DND-41 (cell line): ENCODE measurements around the gene RNF130.

ENCODE experiments used
- ATAC-seq: fragments of 200-7000 bp; cut with Tn5 transposase; 3 replicates; pipeline ENCODE4 v1.9.1; 2021; ENCODE audit warnings: low read depth; ENCODE audit not compliant: insufficient read depth
- DNase-seq: peaks from one replicate; pipeline ENCODE4 v3.0.0-alpha.2; 2020
- H2AFZ ChIP-seq: 2 replicates; pipeline ENCODE4 v1.6.0; 2012; ENCODE audit warnings: low read depth, low read length
- H3K27ac ChIP-seq: 2 replicates; pipeline ENCODE4 v1.5.1; 2012; ENCODE audit warnings: low read length, inconsistent platforms
- H3K27me3 ChIP-seq: fragments of 200-600 bp; sonication (generic); 2 replicates; pipeline ENCODE4 v1.6.0; 2012; ENCODE audit warnings: low read length, mild to moderate bottlenecking, inconsistent platforms; ENCODE audit not compliant: insufficient read depth, poor library complexity
- H3K36me3 ChIP-seq: 2 replicates; pipeline ENCODE4 v1.5.1; 2012; ENCODE audit warnings: low read length, inconsistent platforms; ENCODE audit not compliant: insufficient read depth
- H3K4me1 ChIP-seq: 2 replicates; pipeline ENCODE4 v1.5.1; 2012; ENCODE audit warnings: mild to moderate bottlenecking, low read length; ENCODE audit not compliant: insufficient read depth
- H3K4me2 ChIP-seq: 2 replicates; pipeline ENCODE4 v1.6.0; 2012; ENCODE audit warnings: mild to moderate bottlenecking, moderate library complexity, low read length, inconsistent platforms; ENCODE audit not compliant: insufficient read depth
- H3K4me3 ChIP-seq, 2 experiments: fragments of 200-600 bp in 1 of 2; shearing (Covaris generic) in 1 of 2; 2 replicates each; pipeline ENCODE4 v1.5.1; 2012 to 2016; ENCODE audit warnings: inconsistent platforms in 2 of 2, low read length in 2 of 2, mild to moderate bottlenecking in 2 of 2, low read depth in 1 of 2, moderate library complexity in 1 of 2
- H3K79me2 ChIP-seq: 2 replicates; pipeline ENCODE4 v1.6.0; 2012; ENCODE audit warnings: low read length, inconsistent platforms; ENCODE audit not compliant: insufficient read depth
- H3K9ac ChIP-seq: 2 replicates; pipeline ENCODE4 v1.6.0; 2012; ENCODE audit warnings: low read depth, mild to moderate bottlenecking, inconsistent platforms, low read length, moderate library complexity
- H3K9me3 ChIP-seq: 2 replicates; pipeline ENCODE4 v1.5.1; 2012; ENCODE audit warnings: low read length, moderate library complexity, mild to moderate bottlenecking, inconsistent platforms; ENCODE audit not compliant: insufficient read depth, severe bottlenecking
- H4K20me1 ChIP-seq: 2 replicates; pipeline ENCODE4 v1.6.0; 2012; ENCODE audit warnings: low read length; ENCODE audit not compliant: insufficient read depth
- CTCF ChIP-seq: IDR thresholded peaks from 2 replicates; pipeline ENCODE4 v1.5.1; 2012; ENCODE audit warnings: borderline replicate concordance, low read length, moderate library complexity, mild to moderate bottlenecking; ENCODE audit not compliant: poor library complexity, severe bottlenecking; ENCODE audit errors: extremely low read depth
- EZH2 ChIP-seq: IDR thresholded peaks from 3 replicates; pipeline ENCODE4 v1.6.1; 2012; ENCODE audit warnings: borderline replicate concordance, low read depth, mild to moderate bottlenecking, moderate library complexity, low read length, inconsistent platforms; ENCODE audit not compliant: severe bottlenecking

RNF130 gene

GRCh38 chr5:180046656-180047055 is 24.9 kb downstream of the RNF130 start:
- Histone ChIP-seq H3K27ac (no peak overlapping the region), H3K4me2 (no peak overlapping the region), H3K79me2 (no peaks in the 10 kb centered on the region), H3K4me3 (no peak overlapping the region), H3K9me3 (no peaks in the 10 kb centered on the region), H4K20me1 (0 out of 2 replicates have a peak, but pooled peaks cover 4% of the 10 kb centered on the region), H3K9ac (no peak overlapping the region), H3K4me1 (no peaks in the 10 kb centered on the region), H2AFZ (no peak overlapping the region; the same call in 1 of the 2 replicates), H3K27me3 (no peaks in the 10 kb centered on the region), H3K36me3 (no peaks in the 10 kb centered on the region)
- TF ChIP-seq EZH2 (no peak), CTCF (no peak)
- DNase-seq (no peak), ATAC-seq (no peak)

- no peaks in the 10 kb centered on the region for H3K4me1 ChIP-seq
- no peak overlapping the region for H3K9ac ChIP-seq
- TF ChIP-seq EZH2 (no peak), CTCF (no peak)
- no peaks in the 10 kb centered on the region for H3K9me3 ChIP-seq
- no peak overlapping the region for H2AFZ ChIP-seq
- no peak overlapping the region for H3K4me2 ChIP-seq
- ATAC-seq (no peak), DNase-seq (no peak)
- H3K27me3 ChIP-seq, result no peaks in the 10 kb centered on the region
- H4K20me1 ChIP-seq, result 0 out of 2 replicates have a peak, but pooled peaks cover 4% of the 10 kb centered on the region
- H3K27ac ChIP-seq, result no peak overlapping the region
- H3K36me3 ChIP-seq, result no peaks in the 10 kb centered on the region
- H3K4me3 ChIP-seq, result no peak overlapping the region
- no peaks in the 10 kb centered on the region for H3K79me2 ChIP-seq
Observed at GRCh38 chr5:180045889-180046499, 25.6 kb downstream of the RNF130 start.

- no peak for DNase-seq
- Histone ChIP-seq H2AFZ (no peak overlapping the region), H3K79me2 (no peaks in the 10 kb centered on the region), H3K9ac (no peak overlapping the region), H3K36me3 (no peaks in the 10 kb centered on the region), H3K4me1 (no peaks in the 10 kb centered on the region), H3K4me3 (no peak overlapping the region), H3K4me2 (no peak overlapping the region), H3K27ac (no peak overlapping the region), H3K9me3 (no peaks in the 10 kb centered on the region), H4K20me1 (no peaks in the 10 kb centered on the region), H3K27me3 (no peaks in the 10 kb centered on the region)
- no peak for ATAC-seq
- TF ChIP-seq EZH2 (no peak), CTCF (no peak)
Observed at GRCh38 chr5:180043377-180043776, 28.2 kb downstream of the RNF130 start.
